GM23248 (cell line): Measurements from ENCODE around the gene SND1.

Experiments
- EZH2 ChIP-seq: fragments of 200-600 bp; sonication (generic); IDR thresholded peaks from 2 replicates; pipeline ENCODE4 v1.6.1; 2018; ENCODE audit warnings: antibody characterized with exemption, mild to moderate bottlenecking; ENCODE audit not compliant: insufficient read depth, poor library complexity, severe bottlenecking
- EZH2phosphoT487 ChIP-seq: fragments of 200-600 bp; sonication (generic); IDR thresholded peaks from 2 replicates; pipeline ENCODE4 v1.6.1; 2018; ENCODE audit warnings: antibody characterized with exemption, moderate library complexity, mild to moderate bottlenecking, low read depth; ENCODE audit not compliant: insufficient read depth

- TF ChIP-seq EZH2phosphoT487 = no peak
- no peak for TF ChIP-seq EZH2
These were observed 280.5 kb downstream of the SND1 start for GRCh38 chr7:127932496-127932895.
